VCaP (cell line): ENCODE measurements around the gene GSG1L.

Experiments
- H3K27ac ChIP-seq: fragments of 450-650 bp; 2 replicates; pipeline ENCODE4 v1.5.1; 2017
- TF ChIP-seq, protein P1 (sequence below): fragments of 450-650 bp; conservative IDR thresholded peaks from 2 replicates; pipeline ENCODE4 v1.5.1; 2017; ENCODE audit warnings: mild to moderate bottlenecking, moderate library complexity

Gene GSG1L

DNA sequence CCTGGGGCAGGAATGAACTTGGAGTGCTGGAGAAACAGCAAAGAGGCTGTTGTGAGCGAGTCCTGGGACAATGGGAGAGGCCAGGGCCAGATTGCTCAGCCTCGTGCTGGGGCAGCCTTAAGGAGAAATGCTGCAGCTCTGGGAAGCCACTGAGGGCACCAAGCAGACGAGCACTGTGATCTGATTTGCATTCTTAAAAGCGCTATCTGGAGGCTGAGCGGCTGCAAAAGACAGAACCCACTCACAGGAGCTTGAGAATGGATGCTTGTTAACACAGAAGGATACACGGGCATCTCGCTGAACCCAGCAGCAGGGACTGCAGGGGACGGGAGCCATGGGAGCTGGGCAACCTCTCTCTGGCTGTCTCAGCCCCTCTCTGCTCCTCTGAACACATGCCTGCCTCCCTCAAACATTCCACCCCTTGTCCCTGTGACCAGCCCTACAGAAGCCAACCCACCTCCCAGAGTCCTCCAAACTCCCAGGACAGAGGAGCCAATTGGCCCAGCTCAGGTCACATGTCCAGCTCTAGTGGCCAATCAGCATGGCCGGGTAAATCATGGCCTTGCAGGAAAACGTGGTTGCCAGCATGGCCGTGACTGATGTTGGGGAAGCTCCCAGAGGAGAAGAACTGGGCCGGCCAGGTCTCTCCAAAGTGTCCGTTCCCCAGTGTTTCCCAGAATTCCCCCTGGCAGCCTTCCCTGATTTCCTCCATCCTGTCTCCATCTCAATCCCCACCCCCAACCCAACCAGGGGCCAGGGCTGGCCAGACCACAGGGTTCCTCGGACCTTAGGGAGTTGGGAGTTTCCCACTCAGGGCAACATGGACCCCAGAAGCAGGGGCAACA, 60.3 kb downstream of the GSG1L start:
- no peak overlapping the region for H3K27ac ChIP-seq
- TF ChIP-seq, protein P1, sequence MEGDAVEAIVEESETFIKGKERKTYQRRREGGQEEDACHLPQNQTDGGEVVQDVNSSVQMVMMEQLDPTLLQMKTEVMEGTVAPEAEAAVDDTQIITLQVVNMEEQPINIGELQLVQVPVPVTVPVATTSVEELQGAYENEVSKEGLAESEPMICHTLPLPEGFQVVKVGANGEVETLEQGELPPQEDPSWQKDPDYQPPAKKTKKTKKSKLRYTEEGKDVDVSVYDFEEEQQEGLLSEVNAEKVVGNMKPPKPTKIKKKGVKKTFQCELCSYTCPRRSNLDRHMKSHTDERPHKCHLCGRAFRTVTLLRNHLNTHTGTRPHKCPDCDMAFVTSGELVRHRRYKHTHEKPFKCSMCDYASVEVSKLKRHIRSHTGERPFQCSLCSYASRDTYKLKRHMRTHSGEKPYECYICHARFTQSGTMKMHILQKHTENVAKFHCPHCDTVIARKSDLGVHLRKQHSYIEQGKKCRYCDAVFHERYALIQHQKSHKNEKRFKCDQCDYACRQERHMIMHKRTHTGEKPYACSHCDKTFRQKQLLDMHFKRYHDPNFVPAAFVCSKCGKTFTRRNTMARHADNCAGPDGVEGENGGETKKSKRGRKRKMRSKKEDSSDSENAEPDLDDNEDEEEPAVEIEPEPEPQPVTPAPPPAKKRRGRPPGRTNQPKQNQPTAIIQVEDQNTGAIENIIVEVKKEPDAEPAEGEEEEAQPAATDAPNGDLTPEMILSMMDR: no peak

DNA sequence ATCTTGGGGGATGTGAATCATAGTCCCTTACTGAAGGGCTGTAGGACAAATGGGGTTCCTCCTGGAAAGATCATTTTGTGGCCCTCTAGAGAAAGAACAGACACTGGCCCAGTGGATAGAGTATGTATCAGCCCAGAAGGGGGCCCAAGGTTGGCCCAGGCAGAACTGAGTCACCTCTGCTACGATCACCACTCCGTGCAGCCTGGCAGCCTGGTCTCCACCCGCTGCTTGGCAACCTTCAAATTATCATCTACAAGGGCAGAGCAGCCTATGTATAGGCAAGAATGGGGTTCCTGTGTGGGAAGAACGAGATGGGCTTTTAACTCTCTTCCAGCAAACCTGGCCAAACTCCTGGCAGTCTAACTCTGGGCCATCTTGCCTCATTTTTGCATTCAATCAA, 61.9 kb downstream of the GSG1L start:
- H3K27ac ChIP-seq: no peak overlapping the region
- TF ChIP-seq, protein P1: no peak

DNA sequence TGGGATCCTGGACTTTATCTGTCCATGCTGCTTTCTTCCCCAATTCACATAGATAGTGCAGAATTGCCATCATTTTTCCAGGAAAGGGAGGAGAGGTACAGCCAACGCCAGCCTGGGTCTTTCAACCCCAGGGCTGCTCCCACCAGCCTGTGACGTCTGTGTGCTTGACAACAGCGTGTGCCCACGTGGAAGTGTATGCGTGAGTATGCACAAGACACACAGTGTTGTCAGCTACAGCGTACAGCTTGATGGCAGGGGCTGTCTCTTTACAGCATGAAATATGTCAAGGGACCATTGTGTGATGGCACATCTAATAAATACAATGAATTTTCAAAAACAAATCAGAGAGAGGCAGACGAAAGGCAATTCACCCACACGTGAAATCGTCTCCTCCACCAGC, 62.3 kb downstream of the GSG1L start:
- no peak overlapping the region for H3K27ac ChIP-seq
- TF ChIP-seq, protein P1: no peak

DNA sequence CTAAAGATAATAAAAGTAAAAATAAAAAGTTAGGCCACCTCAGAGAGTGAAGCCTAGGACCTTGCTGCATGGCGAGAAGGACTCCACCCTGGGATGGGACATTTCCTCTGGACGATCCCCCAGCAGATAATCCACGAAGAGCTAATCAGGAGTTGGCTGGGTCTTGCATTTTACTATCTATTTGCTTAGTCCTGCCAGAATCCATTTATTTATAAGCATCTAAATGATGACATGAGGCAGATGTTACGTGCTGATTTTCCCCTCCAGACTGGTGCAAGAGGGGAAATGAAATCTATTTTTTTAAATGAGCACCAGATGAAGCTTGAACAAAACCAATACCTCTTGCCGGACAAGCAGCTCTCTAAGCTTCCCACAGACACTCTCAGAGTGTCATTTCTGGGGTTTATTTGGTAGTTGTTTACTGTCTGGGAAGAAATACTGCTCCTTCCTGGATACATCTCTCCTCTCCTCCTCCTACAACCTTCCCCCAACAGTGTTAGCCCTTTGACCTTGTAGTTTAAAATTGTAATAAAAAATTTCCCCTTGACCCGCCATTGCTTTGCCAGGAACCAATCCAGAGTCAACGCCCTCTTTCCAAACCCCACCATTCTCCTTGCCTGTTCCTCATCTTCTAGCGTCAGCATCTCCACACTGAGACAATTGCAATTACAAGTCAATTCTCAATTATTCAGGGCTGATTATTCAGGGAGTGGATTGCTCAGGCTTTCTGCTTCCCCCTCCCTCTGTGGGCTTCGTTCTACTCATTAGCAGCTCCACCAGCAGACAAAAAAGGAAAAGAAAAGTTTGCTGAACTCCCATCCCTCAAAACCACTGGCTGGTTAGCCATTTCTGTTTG, 63.0 kb downstream of the GSG1L start:
- H3K27ac ChIP-seq: no peak overlapping the region
- TF ChIP-seq, protein P1: no peak

DNA sequence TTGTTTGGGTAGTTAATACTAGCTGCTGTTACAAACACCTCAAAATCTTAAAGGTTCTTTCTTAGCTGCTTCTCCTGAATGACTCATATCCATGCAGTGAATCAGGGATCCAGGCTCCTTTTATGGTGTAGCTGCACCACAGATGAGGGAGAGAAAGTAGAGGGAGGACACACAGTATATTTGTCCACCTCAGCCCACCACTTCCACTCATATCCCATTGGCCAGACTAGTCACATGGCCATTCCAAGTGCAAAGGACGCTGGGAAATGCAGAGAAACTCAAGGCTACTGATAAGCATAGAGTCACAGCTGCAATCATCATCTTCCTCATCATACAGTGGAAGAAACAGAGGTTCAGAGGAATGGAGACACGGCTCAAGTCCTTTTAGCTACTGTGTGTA, 63.8 kb downstream of the GSG1L start:
- no peak overlapping the region for H3K27ac ChIP-seq
- TF ChIP-seq, protein P1: no peak

DNA sequence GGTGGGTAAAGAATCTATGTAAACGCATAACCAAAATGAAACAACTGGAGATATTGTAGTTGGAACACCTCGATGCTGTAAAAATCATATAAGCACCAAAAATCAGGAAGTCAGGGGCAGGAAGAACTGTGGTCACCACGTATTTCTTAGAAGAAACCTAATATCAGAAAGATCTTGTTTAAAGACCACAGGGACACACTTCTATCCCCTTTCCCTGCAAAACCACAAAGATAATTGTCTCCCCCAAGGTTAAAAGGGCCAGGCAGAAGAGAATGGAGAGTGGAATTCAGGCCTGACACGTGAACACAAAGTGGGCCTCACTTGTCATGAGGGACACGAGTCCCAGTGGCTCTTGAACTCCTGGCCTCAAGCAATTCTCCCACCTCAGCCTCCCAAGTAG, 68.1 kb downstream of the GSG1L start:
- H3K27ac ChIP-seq: no peak overlapping the region
- TF ChIP-seq, protein P1: no peak

DNA sequence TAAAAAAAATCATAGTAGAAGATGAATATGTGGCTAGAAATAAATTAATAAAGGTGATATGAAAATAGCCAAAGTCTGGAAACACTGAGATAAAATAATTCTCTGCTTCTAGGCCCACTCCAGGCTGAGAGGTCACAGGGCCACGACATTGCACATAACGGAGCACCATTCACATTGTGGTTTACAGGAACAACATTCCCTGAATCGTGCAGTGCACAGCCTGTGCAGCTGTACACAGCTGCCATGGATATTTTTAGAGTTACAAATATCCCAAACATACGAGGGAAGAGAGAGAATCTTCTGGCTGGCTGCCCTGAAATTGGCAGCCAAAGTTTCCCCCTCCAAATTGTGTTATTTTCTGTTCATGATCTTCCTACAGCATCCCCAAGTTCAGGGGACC, 68.8 kb downstream of the GSG1L start:
- TF ChIP-seq, protein P1: no peak
- H3K27ac ChIP-seq: no peak overlapping the region
